Stimulated activated naive B cell treated with anti-CD40 and anti-IgM and Interleukin-4, amounts not matched to agents 10 μg/mL and 1 μg/mL and 100 μg/mL, for 72 hours (primary cell): ENCODE results near the gene KRT14.

ENCODE experiments used
- ATAC-seq, 2 donors: fragments of 150-1000 bp; cut with Tn5 transposase; replicated peaks; 2 replicates each; pipeline ENCODE4 v1.10.0; 2021; ENCODE audit warnings: moderate library complexity in 1 of 2
- DNase-seq: peaks from one replicate; pipeline ENCODE4 v3.0.0; 2021
- H3K27ac Mint-ChIP-seq: one replicate; pipeline ENCODE4 v1.8.0; 2022; ENCODE audit warnings: mild to moderate bottlenecking, mixed read lengths
- H3K27me3 Mint-ChIP-seq, 2 donors: one replicate each; pipeline ENCODE4 v1.8.0; 2022; ENCODE audit warnings: mixed read lengths in 2 of 2
- H3K36me3 Mint-ChIP-seq, 2 donors: one replicate each; pipeline ENCODE4 v1.8.0; 2022; ENCODE audit warnings: mixed read lengths in 2 of 2, mild to moderate bottlenecking in 1 of 2
- H3K4me1 Mint-ChIP-seq, 2 donors: one replicate each; pipeline ENCODE4 v1.8.0; 2022; ENCODE audit warnings: mixed read lengths in 2 of 2, mild to moderate bottlenecking in 1 of 2
- H3K4me3 Mint-ChIP-seq, 2 donors: one replicate each; pipeline ENCODE4 v1.8.0; 2022; ENCODE audit warnings: mild to moderate bottlenecking in 2 of 2, mixed read lengths in 2 of 2, moderate library complexity in 1 of 2
- H3K9me3 Mint-ChIP-seq, 2 donors: one replicate each; pipeline ENCODE4 v1.8.0; 2022; ENCODE audit warnings: mixed read lengths in 2 of 2, mild to moderate bottlenecking in 1 of 2

KRT14 gene

DNA sequence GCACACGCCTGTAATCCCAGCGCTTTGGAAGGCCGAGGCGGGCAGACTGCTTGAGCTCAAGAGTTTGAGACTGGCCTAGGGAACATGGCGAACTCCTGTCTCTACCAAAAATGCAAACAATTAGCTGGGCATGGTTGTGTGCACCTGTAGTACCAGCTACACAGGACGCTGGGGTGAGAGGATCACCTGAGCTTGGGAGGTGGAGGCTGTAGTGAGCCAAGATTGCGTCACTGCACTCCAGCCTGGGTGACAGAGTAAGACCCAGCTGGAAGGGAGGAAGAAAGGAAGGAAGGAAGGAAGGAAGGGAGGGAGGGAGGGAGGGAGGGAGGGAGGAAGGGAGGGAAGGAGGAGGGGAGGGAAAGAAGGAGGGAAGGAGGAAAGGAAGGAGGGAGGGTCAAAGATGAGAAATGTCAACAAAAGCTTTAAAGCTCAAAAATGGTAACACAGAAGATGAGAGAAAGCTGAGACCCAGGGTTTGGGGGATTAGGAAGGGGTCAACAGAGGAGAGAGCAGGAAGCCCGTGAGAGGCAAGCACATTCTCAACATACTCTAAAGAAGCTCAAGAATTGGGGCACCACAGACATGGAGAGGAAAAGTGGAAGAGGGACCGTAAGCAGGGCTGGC is 53.6 kb downstream of the KRT14 start:
- H3K27me3 Mint-ChIP-seq: peaks cover 80 to 86% of the 10 kb centered on the region in 2 donors
- peaks cover 6% of the 10 kb centered on the region in 2 donors for H3K4me1 Mint-ChIP-seq
- H3K4me3 Mint-ChIP-seq: no peak overlapping the region
- no peaks in the 10 kb centered on the region for H3K36me3 Mint-ChIP-seq
- no peak overlapping the region for H3K27ac Mint-ChIP-seq
- no peak for ATAC-seq
- no peaks in the 10 kb centered on the region for H3K9me3 Mint-ChIP-seq
- no peak for DNase-seq
